SIG-M5 (cell line): Measurements from ENCODE around the gene FBXL16.
"Not testable (repeated sequence)": the region's sequence is repeated elsewhere in the genome, so short reads cannot be mapped to it uniquely, and the experiment has no call there.

Experiments
- DNase-seq: peaks from one replicate; lab custom pipeline; 2025; lab: John Stamatoyannopoulos, UW

FBXL16 gene

GRCh38 chr16:709566-710499 lies 4.2 kb upstream of the FBXL16 start:
- no peak for DNase-seq

DNA sequence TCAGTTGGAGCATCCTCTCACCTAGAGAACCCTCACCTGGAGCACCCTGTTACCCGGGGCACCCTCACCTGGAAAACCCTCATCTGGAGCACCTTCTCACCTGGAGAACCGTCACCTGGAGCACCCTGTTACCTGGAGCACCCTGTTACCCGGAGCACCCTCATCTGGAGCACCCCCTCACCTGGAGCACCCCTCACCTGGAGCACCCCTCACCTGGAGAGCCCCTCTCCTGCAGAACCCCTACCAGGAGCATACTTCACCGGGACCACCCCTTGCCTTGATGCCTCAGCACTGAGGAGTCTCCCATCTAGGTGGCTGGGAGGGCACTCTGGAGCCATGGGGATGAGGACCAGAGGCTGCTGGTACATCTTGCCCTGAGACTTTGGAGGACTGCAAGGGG lies 3.4 kb upstream of the FBXL16 start:
- DNase-seq = no peak

- no peak for DNase-seq
These were observed 2.4 kb upstream of the FBXL16 start for GRCh38 chr16:708019-708418.

GRCh38 chr16:707062-707538 lies 1.5 kb upstream of the FBXL16 start:
- no peak for DNase-seq

- DNase-seq = no peak
These were observed 824 bp upstream of the FBXL16 start for GRCh38 chr16:706189-707061.

DNA sequence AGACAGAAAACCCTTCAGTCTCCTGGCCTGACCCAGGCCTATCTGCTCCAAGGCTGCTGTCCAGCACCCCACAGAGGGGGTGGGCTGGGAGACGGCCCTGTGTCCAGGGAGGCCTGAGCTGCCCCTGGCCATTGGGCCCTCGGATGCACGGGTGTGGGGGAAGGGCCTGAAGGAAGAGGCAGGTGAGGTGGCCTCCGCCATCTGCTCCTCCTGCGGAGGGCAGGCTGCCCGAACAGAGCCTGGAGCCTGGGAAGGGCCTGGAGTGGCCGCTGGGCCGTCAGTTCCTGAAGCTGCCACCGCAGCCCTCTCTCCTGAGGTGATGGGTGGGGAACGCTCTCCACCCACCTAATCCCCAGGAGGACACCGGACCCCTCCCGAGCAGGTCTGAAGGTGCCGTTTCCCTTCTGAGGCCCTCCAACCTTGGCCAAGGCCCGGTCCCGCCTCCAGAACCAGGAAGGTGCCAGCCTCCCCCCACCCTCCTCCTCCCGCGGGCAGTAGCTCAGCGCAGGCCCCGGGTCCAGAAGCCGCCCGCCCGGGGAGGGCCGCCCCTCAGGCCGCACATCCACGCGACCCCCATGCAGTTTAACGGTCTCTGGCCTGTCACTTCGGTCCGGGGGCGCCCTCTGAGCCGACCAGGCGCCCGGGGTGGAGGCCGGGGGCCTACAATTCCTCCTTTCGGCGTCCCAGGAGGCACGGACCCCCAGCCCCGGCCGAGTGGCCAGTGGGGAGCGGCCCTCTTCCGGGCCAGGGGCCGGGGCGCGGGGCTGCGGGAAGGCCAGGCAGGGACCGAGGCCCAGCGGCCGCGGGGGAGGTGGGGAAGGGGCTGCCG lies 835 bp downstream of the FBXL16 start:
- no peak for DNase-seq

- no peak for DNase-seq
These were observed 1.6 kb downstream of the FBXL16 start for GRCh38 chr16:704047-704446.

GRCh38 chr16:703406-703805 lies 2.2 kb downstream of the FBXL16 start:
- no peak for DNase-seq

- DNase-seq = no peak
These were observed 3.3 kb downstream of the FBXL16 start for GRCh38 chr16:702341-702740.

GRCh38 chr16:700684-701584 lies 4.7 kb downstream of the FBXL16 start:
- no peak for DNase-seq

- no peak for DNase-seq
These were observed 6.5 kb downstream of the FBXL16 start for GRCh38 chr16:698911-699671.

DNA sequence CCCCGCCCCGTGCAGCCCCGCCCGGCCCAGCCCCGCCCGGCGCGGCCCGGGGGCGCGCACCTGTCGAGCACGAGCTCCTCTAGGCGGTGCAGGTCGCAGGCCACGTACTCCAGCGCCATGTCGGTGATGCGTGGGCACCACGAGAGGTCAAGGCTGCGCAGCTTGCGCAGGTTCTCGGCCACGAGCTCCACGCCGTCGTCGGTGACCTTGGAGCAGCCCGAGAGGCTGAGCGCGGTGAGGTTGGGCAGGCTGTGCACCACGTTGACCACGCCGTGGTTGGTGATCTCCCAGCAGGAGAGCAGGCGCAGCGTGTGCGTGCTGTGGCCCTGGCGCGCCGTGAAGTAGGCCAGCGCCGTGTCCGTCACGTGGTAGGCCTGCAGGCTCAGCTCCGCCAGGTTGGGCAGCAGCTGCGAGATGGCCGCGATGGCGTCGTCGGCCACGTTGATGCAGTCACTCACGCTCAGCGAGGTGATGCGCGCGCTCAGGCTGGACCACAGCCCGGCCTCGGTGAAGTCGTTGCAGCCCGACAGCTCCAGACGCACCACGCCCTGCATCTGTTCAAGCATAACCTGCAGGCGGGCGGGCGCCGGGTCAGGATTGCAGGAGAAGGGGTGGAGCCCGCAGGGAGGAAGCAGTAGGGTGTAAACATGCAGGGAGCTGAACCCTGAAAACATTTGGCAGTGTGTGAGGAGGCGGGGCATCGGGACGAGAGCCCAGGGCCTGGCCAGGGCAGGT lies 10.1 kb downstream of the FBXL16 start:
- no peak for DNase-seq

- no peak for DNase-seq
These were observed 10.7 kb downstream of the FBXL16 start for GRCh38 chr16:694863-695354.

DNA sequence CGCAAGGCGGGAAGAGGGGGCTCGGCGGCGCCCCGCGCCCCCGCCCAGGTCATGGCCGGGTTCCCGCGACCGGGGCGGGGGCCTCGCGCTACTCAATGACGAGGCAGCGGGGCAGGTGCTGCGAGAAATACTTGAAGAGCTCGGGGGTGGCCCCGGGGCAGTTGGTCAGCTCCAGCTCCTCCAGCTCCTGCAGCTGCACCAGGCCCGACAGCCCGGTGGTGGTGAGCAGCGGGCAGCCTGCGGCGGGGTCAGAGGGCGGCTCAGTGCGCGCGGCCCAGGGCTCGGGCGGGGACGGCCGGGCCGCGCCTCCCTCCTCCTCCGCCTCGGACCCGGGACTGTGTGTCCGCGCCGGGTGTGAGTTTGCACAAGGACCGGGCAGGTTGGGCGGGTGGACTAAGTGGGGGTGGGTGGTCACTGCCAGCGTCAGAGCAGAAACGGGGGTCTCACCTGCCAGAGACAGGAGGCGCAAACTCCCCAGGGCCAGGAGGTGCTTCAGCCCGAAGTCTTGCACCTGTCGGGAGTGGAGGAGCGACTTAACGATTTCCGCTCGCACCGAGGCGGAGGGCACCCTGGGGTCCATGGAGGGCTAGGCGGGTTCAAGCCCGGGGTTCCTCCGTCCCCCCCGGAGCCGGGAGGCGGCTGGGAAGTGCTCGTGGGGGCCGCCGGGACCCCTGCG lies 11.3 kb downstream of the FBXL16 start:
- no peak for DNase-seq

DNA sequence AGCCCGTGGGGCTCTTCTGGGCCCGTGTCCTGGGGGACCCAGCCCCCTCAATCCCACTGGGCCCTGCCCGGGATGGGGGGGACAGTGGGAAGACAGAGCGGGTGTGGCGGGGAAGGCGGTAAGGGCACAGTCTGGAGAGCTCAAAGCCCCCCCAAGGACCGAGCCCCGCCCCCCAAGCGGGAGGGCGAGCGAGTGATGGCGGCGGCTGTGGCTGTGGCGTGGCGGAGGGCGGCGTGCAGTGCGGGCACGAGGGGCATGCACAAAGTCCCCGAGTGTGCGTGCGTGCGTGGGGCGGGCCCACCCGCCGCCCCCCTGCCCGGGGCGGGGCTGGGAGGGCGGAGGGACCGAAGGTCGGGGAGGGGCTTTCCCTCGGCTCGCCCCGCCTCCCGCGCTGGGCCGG lies 11.8 kb downstream of the FBXL16 start:
- no peak for DNase-seq

- no peak for DNase-seq
These were observed 12.2 kb downstream of the FBXL16 start for GRCh38 chr16:693364-693763.

DNA sequence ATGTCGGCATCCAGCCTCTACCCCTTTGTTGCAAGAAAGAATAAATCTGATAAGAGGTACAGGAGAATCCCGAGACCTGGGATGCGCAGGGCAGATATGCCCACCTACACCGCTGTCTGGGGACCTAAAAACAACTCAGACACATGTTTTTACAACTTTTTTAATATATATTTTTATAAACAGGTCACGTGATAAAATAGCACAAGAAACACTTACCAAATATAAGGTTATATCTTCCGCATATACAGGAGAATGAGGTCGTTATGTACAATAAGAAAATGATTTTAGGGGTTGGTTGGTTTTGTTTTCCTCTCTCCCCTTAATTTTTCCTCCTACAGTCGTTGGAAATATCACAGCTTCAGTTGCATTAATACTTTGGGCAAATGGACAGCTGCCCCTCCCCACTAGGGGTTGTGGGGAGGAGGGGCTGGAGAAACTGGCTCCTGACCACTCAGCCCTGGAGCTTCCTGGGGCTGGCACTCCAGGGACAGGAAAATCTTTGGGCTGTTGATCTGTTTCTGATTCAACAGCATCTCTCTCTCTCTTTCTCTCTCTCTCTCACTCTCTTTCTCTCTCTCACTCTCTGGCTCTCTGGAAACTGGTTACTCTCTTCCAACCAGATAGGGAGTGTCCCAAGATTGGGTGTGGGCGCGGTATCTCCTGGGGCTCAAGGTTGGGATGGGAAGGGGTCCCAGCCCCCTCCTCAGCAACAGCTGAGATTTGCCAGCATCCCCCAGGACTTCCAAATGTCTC lies 13.1 kb downstream of the FBXL16 start:
- no peak for DNase-seq

DNA sequence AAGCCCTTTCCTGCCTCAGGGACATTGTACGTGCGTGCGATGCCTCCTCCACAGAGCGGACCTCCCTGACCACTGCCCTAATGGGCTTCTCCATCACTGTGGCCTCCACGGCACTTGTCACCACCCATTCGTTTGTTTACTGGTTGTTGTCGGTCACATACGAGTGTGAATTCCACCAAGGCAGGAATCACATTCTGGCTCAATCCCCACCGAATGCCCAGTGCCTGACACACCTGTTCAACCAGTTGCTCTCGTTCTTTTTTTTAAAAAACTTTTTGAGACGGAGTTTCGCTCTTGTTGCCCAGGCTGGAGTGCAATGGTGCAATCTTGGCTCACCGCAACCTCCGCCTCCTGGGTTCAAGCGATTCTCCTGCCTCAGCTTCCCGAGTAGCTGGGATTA lies 14.4 kb downstream of the FBXL16 start:
- not testable (repeated sequence) for DNase-seq
